ENCODE data around the gene EDC4.

DNA sequence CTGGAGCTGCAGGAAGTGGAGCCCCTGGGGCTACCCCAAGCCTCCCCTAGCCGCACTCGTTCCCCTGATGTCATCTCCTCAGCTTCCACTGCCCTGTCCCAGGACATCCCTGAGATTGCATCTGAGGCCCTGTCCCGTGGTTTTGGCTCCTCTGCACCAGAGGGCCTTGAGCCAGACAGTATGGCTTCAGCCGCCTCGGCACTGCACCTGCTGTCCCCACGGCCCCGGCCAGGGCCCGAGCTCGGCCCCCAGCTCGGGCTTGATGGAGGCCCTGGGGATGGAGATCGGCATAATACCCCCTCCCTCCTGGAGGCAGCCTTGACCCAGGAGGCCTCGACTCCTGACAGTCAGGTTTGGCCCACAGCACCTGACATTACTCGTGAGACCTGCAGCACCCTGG is 7.7 kb downstream of the EDC4 start:
- TF ChIP-seq ZNF549 (tag by site-specific recombination; IDR thresholded peaks at IDR 0.05) (no peak), KLF7 (tag by site-specific recombination; IDR thresholded peaks at IDR 0.05; ENCODE audit: borderline replicate concordance) (no peak), ZNF747 (tag by site-specific recombination; IDR thresholded peaks at IDR 0.05) (no peak), KLF16 (tag by site-specific recombination; IDR thresholded peaks at IDR 0.05) (no peak), HOXD13 (CRISPR knock-in tag; IDR thresholded peaks at IDR 0.05; ENCODE audit: borderline replicate concordance) (no peak), ZSCAN23 (tag by site-specific recombination; IDR thresholded peaks at IDR 0.05) (no peak), ZBTB17 (tag by site-specific recombination; IDR thresholded peaks at IDR 0.05) (no peak), MYNN (tag by site-specific recombination; IDR thresholded peaks at IDR 0.05; ENCODE audit: borderline replicate concordance) (no peak)
- TF ChIP-seq, protein P1, sequence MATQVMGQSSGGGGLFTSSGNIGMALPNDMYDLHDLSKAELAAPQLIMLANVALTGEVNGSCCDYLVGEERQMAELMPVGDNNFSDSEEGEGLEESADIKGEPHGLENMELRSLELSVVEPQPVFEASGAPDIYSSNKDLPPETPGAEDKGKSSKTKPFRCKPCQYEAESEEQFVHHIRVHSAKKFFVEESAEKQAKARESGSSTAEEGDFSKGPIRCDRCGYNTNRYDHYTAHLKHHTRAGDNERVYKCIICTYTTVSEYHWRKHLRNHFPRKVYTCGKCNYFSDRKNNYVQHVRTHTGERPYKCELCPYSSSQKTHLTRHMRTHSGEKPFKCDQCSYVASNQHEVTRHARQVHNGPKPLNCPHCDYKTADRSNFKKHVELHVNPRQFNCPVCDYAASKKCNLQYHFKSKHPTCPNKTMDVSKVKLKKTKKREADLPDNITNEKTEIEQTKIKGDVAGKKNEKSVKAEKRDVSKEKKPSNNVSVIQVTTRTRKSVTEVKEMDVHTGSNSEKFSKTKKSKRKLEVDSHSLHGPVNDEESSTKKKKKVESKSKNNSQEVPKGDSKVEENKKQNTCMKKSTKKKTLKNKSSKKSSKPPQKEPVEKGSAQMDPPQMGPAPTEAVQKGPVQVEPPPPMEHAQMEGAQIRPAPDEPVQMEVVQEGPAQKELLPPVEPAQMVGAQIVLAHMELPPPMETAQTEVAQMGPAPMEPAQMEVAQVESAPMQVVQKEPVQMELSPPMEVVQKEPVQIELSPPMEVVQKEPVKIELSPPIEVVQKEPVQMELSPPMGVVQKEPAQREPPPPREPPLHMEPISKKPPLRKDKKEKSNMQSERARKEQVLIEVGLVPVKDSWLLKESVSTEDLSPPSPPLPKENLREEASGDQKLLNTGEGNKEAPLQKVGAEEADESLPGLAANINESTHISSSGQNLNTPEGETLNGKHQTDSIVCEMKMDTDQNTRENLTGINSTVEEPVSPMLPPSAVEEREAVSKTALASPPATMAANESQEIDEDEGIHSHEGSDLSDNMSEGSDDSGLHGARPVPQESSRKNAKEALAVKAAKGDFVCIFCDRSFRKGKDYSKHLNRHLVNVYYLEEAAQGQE (tag by site-specific recombination; IDR thresholded peaks at IDR 0.05) = no peak
- TF ChIP-seq, protein P2, sequence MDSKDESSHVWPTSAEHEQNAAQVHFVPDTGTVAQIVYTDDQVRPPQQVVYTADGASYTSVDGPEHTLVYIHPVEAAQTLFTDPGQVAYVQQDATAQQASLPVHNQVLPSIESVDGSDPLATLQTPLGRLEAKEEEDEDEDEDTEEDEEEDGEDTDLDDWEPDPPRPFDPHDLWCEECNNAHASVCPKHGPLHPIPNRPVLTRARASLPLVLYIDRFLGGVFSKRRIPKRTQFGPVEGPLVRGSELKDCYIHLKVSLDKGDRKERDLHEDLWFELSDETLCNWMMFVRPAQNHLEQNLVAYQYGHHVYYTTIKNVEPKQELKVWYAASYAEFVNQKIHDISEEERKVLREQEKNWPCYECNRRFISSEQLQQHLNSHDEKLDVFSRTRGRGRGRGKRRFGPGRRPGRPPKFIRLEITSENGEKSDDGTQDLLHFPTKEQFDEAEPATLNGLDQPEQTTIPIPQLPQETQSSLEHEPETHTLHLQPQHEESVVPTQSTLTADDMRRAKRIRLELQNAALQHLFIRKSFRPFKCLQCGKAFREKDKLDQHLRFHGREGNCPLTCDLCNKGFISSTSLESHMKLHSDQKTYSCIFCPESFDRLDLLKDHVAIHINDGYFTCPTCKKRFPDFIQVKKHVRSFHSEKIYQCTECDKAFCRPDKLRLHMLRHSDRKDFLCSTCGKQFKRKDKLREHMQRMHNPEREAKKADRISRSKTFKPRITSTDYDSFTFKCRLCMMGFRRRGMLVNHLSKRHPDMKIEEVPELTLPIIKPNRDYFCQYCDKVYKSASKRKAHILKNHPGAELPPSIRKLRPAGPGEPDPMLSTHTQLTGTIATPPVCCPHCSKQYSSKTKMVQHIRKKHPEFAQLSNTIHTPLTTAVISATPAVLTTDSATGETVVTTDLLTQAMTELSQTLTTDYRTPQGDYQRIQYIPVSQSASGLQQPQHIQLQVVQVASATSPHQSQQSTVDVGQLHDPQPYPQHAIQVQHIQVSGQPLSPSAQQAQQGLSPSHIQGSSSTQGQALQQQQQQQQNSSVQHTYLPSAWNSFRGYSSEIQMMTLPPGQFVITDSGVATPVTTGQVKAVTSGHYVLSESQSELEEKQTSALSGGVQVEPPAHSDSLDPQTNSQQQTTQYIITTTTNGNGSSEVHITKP (tag by site-specific recombination; IDR thresholded peaks at IDR 0.05) = no peak
- TF ChIP-seq, protein P3, sequence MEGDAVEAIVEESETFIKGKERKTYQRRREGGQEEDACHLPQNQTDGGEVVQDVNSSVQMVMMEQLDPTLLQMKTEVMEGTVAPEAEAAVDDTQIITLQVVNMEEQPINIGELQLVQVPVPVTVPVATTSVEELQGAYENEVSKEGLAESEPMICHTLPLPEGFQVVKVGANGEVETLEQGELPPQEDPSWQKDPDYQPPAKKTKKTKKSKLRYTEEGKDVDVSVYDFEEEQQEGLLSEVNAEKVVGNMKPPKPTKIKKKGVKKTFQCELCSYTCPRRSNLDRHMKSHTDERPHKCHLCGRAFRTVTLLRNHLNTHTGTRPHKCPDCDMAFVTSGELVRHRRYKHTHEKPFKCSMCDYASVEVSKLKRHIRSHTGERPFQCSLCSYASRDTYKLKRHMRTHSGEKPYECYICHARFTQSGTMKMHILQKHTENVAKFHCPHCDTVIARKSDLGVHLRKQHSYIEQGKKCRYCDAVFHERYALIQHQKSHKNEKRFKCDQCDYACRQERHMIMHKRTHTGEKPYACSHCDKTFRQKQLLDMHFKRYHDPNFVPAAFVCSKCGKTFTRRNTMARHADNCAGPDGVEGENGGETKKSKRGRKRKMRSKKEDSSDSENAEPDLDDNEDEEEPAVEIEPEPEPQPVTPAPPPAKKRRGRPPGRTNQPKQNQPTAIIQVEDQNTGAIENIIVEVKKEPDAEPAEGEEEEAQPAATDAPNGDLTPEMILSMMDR (tag by site-specific recombination; IDR thresholded peaks at IDR 0.05) = no peak
- TF ChIP-seq, protein P4, sequence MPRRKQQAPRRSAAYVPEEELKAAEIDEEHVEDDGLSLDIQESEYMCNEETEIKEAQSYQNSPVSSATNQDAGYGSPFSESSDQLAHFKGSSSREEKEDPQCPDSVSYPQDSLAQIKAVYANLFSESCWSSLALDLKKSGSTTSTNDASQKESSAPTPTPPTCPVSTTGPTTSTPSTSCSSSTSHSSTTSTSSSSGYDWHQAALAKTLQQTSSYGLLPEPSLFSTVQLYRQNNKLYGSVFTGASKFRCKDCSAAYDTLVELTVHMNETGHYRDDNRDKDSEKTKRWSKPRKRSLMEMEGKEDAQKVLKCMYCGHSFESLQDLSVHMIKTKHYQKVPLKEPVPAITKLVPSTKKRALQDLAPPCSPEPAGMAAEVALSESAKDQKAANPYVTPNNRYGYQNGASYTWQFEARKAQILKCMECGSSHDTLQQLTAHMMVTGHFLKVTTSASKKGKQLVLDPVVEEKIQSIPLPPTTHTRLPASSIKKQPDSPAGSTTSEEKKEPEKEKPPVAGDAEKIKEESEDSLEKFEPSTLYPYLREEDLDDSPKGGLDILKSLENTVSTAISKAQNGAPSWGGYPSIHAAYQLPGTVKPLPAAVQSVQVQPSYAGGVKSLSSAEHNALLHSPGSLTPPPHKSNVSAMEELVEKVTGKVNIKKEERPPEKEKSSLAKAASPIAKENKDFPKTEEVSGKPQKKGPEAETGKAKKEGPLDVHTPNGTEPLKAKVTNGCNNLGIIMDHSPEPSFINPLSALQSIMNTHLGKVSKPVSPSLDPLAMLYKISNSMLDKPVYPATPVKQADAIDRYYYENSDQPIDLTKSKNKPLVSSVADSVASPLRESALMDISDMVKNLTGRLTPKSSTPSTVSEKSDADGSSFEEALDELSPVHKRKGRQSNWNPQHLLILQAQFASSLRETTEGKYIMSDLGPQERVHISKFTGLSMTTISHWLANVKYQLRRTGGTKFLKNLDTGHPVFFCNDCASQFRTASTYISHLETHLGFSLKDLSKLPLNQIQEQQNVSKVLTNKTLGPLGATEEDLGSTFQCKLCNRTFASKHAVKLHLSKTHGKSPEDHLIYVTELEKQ (tag by site-specific recombination; IDR thresholded peaks at IDR 0.05; ENCODE audit: borderline replicate concordance) = no peak
